Choroid plexus epithelial cell (primary cell): ENCODE data around the gene ADAMTS18.

Source experiments
- DNase-seq: peaks from one replicate; pipeline ENCODE4 v3.0.0-alpha.2; 2010; ENCODE audit warnings: low read depth
- H3K4me3 ChIP-seq: 2 replicates; pipeline ENCODE4 v1.5.1; 2011; ENCODE audit warnings: low read depth, mild to moderate bottlenecking, control low read depth, low read length, moderate library complexity
- TF ChIP-seq, protein P1 (sequence below): conservative IDR thresholded peaks from 2 replicates; pipeline ENCODE4 v1.5.1; 2011; ENCODE audit warnings: low read depth, mild to moderate bottlenecking, control low read depth, inconsistent platforms, low read length, moderate library complexity

Gene ADAMTS18

GRCh38 chr16:77406680-77407079 lies 28.2 kb downstream of the ADAMTS18 start:
- TF ChIP-seq, protein P1, sequence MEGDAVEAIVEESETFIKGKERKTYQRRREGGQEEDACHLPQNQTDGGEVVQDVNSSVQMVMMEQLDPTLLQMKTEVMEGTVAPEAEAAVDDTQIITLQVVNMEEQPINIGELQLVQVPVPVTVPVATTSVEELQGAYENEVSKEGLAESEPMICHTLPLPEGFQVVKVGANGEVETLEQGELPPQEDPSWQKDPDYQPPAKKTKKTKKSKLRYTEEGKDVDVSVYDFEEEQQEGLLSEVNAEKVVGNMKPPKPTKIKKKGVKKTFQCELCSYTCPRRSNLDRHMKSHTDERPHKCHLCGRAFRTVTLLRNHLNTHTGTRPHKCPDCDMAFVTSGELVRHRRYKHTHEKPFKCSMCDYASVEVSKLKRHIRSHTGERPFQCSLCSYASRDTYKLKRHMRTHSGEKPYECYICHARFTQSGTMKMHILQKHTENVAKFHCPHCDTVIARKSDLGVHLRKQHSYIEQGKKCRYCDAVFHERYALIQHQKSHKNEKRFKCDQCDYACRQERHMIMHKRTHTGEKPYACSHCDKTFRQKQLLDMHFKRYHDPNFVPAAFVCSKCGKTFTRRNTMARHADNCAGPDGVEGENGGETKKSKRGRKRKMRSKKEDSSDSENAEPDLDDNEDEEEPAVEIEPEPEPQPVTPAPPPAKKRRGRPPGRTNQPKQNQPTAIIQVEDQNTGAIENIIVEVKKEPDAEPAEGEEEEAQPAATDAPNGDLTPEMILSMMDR, result peak; percentile 65
- H3K4me3 ChIP-seq, result no peak overlapping the region
- peak; percentile 61 for DNase-seq

- TF ChIP-seq, protein P1, result no peak
- no peak overlapping the region for H3K4me3 ChIP-seq
- DNase-seq, result no peak
These were observed 30.1 kb downstream of the ADAMTS18 start for GRCh38 chr16:77404775-77405174.

- TF ChIP-seq, protein P1, result no peak
- H3K4me3 ChIP-seq, result no peak overlapping the region
- DNase-seq, result no peak
These were observed 31.1 kb downstream of the ADAMTS18 start for GRCh38 chr16:77403732-77404131.

DNA sequence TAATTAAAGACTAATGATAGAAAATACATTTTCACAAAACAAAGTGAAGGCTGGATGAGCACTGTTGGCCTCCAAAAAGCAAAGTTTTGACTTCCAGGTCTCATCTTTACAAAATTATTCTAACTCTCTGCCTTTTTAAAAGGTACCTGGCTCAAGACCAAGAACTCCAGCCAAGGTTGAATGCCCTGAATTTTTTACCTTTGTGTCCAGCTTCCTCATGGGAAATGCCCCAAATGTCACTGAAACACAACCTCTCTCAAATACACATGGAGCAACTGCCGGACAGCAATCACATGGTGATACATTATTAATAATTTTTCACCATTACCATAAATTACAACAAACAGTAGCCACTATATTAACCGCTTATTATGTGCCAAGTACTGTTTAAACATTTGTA lies 32.2 kb downstream of the ADAMTS18 start:
- no peak overlapping the region for H3K4me3 ChIP-seq
- DNase-seq, result no peak
- TF ChIP-seq, protein P1, result no peak

DNA sequence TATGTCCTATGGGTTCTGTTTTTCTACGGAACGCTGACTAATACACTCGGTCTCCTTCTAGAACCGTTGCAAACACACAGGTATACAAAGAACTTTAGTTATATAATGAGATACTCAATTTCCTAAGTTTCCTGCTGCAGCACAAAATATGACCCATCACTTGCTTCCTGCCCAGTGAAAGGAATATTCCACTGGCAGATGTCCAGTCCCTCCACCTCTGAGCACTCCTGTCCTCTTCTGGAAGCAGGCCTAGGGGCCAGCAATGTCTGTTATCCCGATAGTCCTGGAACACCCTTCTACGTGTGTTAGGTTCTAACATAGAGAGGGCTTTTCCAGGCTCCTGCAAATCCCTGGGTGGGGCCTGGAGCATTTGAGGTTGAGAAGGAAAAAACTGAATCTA lies 32.7 kb downstream of the ADAMTS18 start:
- TF ChIP-seq, protein P1, result no peak
- no peak for DNase-seq
- H3K4me3 ChIP-seq, result no peak overlapping the region

DNA sequence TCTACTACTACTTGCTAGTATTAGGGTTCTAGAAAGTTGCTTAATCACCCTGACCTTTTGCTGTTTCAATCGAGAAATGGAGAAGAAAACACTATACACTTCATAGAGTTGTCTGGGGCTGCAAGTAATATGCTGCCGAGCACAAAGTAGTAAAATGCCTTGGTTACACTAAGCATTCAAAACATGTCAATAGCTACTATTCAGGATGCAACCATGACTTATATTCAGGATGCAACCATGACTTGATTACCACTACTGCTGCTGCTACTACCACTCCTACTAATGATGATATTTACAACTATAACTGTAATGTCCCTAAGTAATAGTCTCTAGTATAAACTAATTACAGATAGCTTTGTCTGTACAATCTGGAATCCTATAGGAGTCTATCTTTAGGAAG lies 35.3 kb downstream of the ADAMTS18 start:
- no peak overlapping the region for H3K4me3 ChIP-seq
- TF ChIP-seq, protein P1, result no peak
- no peak for DNase-seq

DNA sequence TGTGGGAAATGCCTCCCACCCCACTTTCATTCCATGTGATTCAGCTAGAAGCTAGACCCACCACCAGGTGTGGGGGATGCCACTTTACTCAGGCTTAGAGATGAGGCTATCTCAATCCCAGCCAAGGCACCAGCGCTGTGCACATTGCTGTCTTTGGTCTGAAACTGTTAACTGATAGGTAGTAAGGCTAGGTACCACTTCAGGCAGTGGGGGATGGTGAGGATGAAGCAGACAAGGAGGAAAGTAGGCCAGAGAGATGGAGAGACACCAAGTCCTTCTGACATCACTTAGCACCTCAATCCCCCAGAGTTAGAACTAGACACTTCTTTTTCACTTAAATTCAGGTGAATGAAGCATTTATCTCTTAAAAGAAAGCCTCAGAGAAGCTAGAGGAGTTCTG lies 35.8 kb downstream of the ADAMTS18 start:
- no peak overlapping the region for H3K4me3 ChIP-seq
- no peak for DNase-seq
- TF ChIP-seq, protein P1, result no peak
